ENCODE data around the gene MAPKAPK5. TPM values are rescaled to one million over a fixed set of nuclear protein-coding genes. Genes with fewer than 3 reads are reported as not detected.

MAPKAPK5 gene
- total and polyA plus RNA-seq, 2 experiments from 2014 or later, result 41.5 to 77.0 TPM

DNA sequence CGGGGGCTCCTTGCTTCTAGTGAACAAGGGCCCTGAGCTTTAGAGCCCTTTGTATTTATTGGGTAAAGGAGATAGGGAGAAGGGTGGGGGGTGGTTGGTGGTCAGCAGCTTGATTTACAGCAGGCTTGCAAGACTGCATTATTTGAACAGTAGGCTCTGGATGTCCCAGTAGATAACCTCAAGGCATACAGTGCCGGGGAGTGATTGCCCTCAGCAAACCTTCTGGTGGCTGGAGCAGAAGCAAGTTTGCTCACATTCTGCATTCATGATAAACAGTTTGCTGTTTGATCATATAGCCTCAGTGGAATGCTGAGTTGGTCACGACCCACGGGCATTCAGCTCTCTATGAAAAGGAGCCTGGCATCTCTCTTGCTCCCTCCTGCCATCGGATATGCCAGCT lies 16.5 kb upstream of the MAPKAPK5 start (continued):
- TF ChIP-seq, protein P1, sequence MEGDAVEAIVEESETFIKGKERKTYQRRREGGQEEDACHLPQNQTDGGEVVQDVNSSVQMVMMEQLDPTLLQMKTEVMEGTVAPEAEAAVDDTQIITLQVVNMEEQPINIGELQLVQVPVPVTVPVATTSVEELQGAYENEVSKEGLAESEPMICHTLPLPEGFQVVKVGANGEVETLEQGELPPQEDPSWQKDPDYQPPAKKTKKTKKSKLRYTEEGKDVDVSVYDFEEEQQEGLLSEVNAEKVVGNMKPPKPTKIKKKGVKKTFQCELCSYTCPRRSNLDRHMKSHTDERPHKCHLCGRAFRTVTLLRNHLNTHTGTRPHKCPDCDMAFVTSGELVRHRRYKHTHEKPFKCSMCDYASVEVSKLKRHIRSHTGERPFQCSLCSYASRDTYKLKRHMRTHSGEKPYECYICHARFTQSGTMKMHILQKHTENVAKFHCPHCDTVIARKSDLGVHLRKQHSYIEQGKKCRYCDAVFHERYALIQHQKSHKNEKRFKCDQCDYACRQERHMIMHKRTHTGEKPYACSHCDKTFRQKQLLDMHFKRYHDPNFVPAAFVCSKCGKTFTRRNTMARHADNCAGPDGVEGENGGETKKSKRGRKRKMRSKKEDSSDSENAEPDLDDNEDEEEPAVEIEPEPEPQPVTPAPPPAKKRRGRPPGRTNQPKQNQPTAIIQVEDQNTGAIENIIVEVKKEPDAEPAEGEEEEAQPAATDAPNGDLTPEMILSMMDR (conservative IDR thresholded peaks at IDR 0.05; ENCODE audit: low read depth in 2 of 2), result no peak
- TF ChIP-seq POLR2AphosphoS5 (IDR thresholded peaks at IDR 0.05; ENCODE audit: low read depth) (no peak), EZH2phosphoT487 (IDR thresholded peaks at IDR 0.05; ENCODE audit: unreplicated experiment) (no peak), NANOG (IDR thresholded peaks at IDR 0.05; ENCODE audit: borderline replicate concordance) (no peak)

DNA sequence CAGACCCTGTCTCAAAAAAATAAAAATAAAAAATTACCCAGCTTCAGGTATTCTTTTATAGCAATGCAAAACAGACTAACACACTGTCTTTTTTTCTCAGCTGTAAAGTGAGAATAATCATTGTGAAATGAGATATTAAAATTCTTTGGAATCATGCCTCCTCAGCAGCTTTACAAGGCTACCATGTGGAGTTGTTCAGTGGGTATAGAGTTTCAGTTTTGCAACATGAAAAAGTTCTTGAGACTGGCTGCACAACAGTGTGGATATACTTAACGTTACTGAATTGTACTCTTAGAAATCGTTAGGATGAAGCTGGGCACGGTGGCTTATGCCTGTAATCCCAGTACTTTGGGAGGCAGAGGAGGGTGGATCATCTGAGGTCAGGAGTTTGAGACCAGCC lies 15.7 kb upstream of the MAPKAPK5 start:
- ATAC-seq (no peak), DNase-seq (ENCODE audit: low spot score) (no peak)
- H3K4me3 ChIP-seq, result no peak overlapping the region
- H3K27ac ChIP-seq (ENCODE audit: low read depth), result no peak overlapping the region
- no peak overlapping the region for H2AFZ ChIP-seq
- peaks cover 21% of the 10 kb centered on the region for H3K4me1 Mint-ChIP-seq
- H3F3A ChIP-seq (replicated peaks; ENCODE audit: low read depth), result no peaks in the 10 kb centered on the region
- H3K9me3 Mint-ChIP-seq, result peaks cover 4% of the 10 kb centered on the region; the same call in 2 of the 3 replicates
- no peaks in the 10 kb centered on the region for H3K27me3 ChIP-seq (ENCODE audit: insufficient read depth)
- H3K4me3 Mint-ChIP-seq, result no peak overlapping the region
- H3K79me2 ChIP-seq (replicated peaks; ENCODE audit: insufficient read depth), result no peaks in the 10 kb centered on the region
- H3K27ac Mint-ChIP-seq, result no peak overlapping the region
- H3K4me2 ChIP-seq, result no peak overlapping the region
- no peaks in the 10 kb centered on the region for H3K36me3 Mint-ChIP-seq (ENCODE audit: low read depth)
- H4K20me1 ChIP-seq (replicated peaks; ENCODE audit: insufficient read depth), result no peaks in the 10 kb centered on the region
- H3K4me1 ChIP-seq (ENCODE audit: insufficient read depth), result no peaks in the 10 kb centered on the region; the same call in 1 of the 2 replicates
- peaks cover 6% of the 10 kb centered on the region for H3K27me3 Mint-ChIP-seq (ENCODE audit: insufficient read depth, low read depth, poor library complexity)
- H3K36me3 ChIP-seq (ENCODE audit: insufficient read depth), result no peaks in the 10 kb centered on the region
- no peaks in the 10 kb centered on the region for H3K9me2 ChIP-seq (ENCODE audit: insufficient read depth)
- no peak for TF ChIP-seq EZH2 (IDR thresholded peaks at IDR 0.05; ENCODE audit: low read depth, unreplicated experiment)
- TF ChIP-seq NANOG (IDR thresholded peaks at IDR 0.05; ENCODE audit: borderline replicate concordance), result no peak
- TF ChIP-seq, protein P2, sequence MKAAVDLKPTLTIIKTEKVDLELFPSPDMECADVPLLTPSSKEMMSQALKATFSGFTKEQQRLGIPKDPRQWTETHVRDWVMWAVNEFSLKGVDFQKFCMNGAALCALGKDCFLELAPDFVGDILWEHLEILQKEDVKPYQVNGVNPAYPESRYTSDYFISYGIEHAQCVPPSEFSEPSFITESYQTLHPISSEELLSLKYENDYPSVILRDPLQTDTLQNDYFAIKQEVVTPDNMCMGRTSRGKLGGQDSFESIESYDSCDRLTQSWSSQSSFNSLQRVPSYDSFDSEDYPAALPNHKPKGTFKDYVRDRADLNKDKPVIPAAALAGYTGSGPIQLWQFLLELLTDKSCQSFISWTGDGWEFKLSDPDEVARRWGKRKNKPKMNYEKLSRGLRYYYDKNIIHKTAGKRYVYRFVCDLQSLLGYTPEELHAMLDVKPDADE (IDR thresholded peaks at IDR 0.05), result no peak
- TF ChIP-seq, protein P3, sequence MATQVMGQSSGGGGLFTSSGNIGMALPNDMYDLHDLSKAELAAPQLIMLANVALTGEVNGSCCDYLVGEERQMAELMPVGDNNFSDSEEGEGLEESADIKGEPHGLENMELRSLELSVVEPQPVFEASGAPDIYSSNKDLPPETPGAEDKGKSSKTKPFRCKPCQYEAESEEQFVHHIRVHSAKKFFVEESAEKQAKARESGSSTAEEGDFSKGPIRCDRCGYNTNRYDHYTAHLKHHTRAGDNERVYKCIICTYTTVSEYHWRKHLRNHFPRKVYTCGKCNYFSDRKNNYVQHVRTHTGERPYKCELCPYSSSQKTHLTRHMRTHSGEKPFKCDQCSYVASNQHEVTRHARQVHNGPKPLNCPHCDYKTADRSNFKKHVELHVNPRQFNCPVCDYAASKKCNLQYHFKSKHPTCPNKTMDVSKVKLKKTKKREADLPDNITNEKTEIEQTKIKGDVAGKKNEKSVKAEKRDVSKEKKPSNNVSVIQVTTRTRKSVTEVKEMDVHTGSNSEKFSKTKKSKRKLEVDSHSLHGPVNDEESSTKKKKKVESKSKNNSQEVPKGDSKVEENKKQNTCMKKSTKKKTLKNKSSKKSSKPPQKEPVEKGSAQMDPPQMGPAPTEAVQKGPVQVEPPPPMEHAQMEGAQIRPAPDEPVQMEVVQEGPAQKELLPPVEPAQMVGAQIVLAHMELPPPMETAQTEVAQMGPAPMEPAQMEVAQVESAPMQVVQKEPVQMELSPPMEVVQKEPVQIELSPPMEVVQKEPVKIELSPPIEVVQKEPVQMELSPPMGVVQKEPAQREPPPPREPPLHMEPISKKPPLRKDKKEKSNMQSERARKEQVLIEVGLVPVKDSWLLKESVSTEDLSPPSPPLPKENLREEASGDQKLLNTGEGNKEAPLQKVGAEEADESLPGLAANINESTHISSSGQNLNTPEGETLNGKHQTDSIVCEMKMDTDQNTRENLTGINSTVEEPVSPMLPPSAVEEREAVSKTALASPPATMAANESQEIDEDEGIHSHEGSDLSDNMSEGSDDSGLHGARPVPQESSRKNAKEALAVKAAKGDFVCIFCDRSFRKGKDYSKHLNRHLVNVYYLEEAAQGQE (IDR thresholded peaks at IDR 0.05; ENCODE audit: unreplicated experiment), result no peak
- TF ChIP-seq, protein P1 (conservative IDR thresholded peaks at IDR 0.05; ENCODE audit: low read depth in 2 of 2), result no peak
- TF ChIP-seq STAT1 (IDR thresholded peaks at IDR 0.05; ENCODE audit: unreplicated experiment), result no peak
- TF ChIP-seq CREB1 (CRISPR knock-in tag; IDR thresholded peaks at IDR 0.05; ENCODE audit: low read depth), result no peak
- TF ChIP-seq JUNB (IDR thresholded peaks at IDR 0.05; ENCODE audit: unreplicated experiment), result no peak
- TF ChIP-seq POLR2AphosphoS5 (IDR thresholded peaks at IDR 0.05; ENCODE audit: low read depth), result no peak
- TF ChIP-seq EZH2phosphoT487 (IDR thresholded peaks at IDR 0.05; ENCODE audit: unreplicated experiment), result no peak
- TF ChIP-seq ZNF114 (CRISPR knock-in tag; IDR thresholded peaks at IDR 0.05), result no peak
- no peak for TF ChIP-seq ZNF331 (CRISPR knock-in tag; IDR thresholded peaks at IDR 0.05; ENCODE audit: low read depth)
